ENCODE results near the gene ALAS1.

GRCh38 chr3:52225452-52226228 lies 27.7 kb downstream of the ALAS1 start, which contains the start of gene TLR9:
- TF ChIP-seq CTCF (IDR thresholded peaks at IDR 0.05), result no peak
- TF ChIP-seq POLR2A (IDR thresholded peaks at IDR 0.05), result no peak

Data from lower leg skin (tissue), 3 donors.